IMR-90 (cell line): Measurements from ENCODE around the gene UTRN. TPM values are rescaled to one million over a fixed set of nuclear protein-coding genes. Genes with fewer than 3 reads are reported as not detected.

Experiments used
- ATAC-seq: fragments of 200-7000 bp; cut with Tn5 transposase; 2 replicates; pipeline ENCODE4 v1.9.1; 2020; ENCODE audit warnings: low read depth, mild to moderate bottlenecking, moderate library complexity
- BruUV-seq: library from RNA; stranded (reverse); fragments of 400-500 nt; replicated peaks from 2 replicates; lab custom pipeline; 2021; lab: Mats Ljungman, UMichigan
- CTCF ChIA-PET: fragments of 300-600 bp; formaldehyde crosslinking; extraction: SDS; loops from one replicate; lab custom pipeline; 2021; ENCODE audit warnings: antibody characterized with exemption; lab: Yijun Ruan, JAX
- POLR2A ChIA-PET: fragments of 300-600 bp; sonication (Branson Sonifier 250); formaldehyde crosslinking; loops from one replicate; lab custom pipeline; 2022; ENCODE audit warnings: antibody characterized with exemption; ENCODE audit not compliant: unreplicated experiment; lab: Charles Lee
- DNase-seq: peaks from one replicate; pipeline ENCODE4 v3.0.0; 2013
- H2AFZ ChIP-seq: replicated peaks from 2 replicates; pipeline ENCODE3; 2013; ENCODE audit warnings: low read length, mild to moderate bottlenecking; ENCODE audit not compliant: poor library complexity
- H2AK5ac ChIP-seq: 2 replicates; pipeline ENCODE4 v1.6.1; 2013; ENCODE audit warnings: low read depth, low read length, inconsistent platforms
- H2AK9ac ChIP-seq: replicated peaks from 2 replicates; pipeline ENCODE3; 2013; ENCODE audit warnings: mild to moderate bottlenecking, low read depth, low read length, moderate library complexity; ENCODE audit not compliant: poor library complexity
- H2BK120ac ChIP-seq: 2 replicates; pipeline ENCODE4 v1.6.1; 2013; ENCODE audit warnings: low read depth, low read length, inconsistent platforms
- H2BK15ac ChIP-seq: 3 replicates; pipeline ENCODE4 v1.6.1; 2013; ENCODE audit warnings: low read depth, low read length, inconsistent platforms
- H2BK20ac ChIP-seq: 2 replicates; pipeline ENCODE4 v1.6.1; 2013; ENCODE audit warnings: low read depth, mild to moderate bottlenecking, inconsistent platforms, low read length, moderate library complexity
- H2BK5ac ChIP-seq: 2 replicates; pipeline ENCODE4 v1.6.1; 2013; ENCODE audit warnings: mild to moderate bottlenecking, low read depth, low read length, inconsistent platforms; ENCODE audit not compliant: poor library complexity, severe bottlenecking
- H3K14ac ChIP-seq: replicated peaks from 2 replicates; pipeline ENCODE4 v1.6.1; 2013; ENCODE audit warnings: low read depth, low read length, inconsistent platforms
- H3K18ac ChIP-seq: 2 replicates; pipeline ENCODE4 v1.6.1; 2013; ENCODE audit warnings: low read depth, low read length, control low read depth
- H3K23ac ChIP-seq: 2 replicates; pipeline ENCODE4 v1.6.1; 2013; ENCODE audit warnings: low read depth, low read length, inconsistent platforms
- H3K27ac ChIP-seq: 2 replicates; pipeline ENCODE4 v1.5.1; 2013; ENCODE audit warnings: mild to moderate bottlenecking, control low read depth, low read length; ENCODE audit not compliant: insufficient read depth
- H3K27me3 ChIP-seq: 2 replicates; pipeline ENCODE4 v1.6.1; 2013; ENCODE audit warnings: low read length; ENCODE audit not compliant: control insufficient read depth, insufficient read depth
- H3K36me3 ChIP-seq: 2 replicates; pipeline ENCODE4 v1.6.1; 2013; ENCODE audit warnings: low read length, mixed read lengths; ENCODE audit not compliant: control insufficient read depth, insufficient read depth
- H3K4ac ChIP-seq: 2 replicates; pipeline ENCODE4 v1.6.1; 2013; ENCODE audit warnings: low read depth, low read length, inconsistent platforms
- H3K4me1 ChIP-seq: 2 replicates; pipeline ENCODE4 v1.6.1; 2013; ENCODE audit warnings: low read length, mixed read lengths; ENCODE audit not compliant: control insufficient read depth, insufficient read depth
- H3K4me2 ChIP-seq: 2 replicates; pipeline ENCODE4 v1.6.1; 2013; ENCODE audit warnings: low read depth, mild to moderate bottlenecking, control low read depth, low read length, moderate library complexity
- H3K4me3 ChIP-seq: 2 replicates; pipeline ENCODE4 v1.5.1; 2013; ENCODE audit warnings: low read depth, mild to moderate bottlenecking, control low read depth, low read length, moderate library complexity; ENCODE audit not compliant: insufficient read depth
- H3K56ac ChIP-seq: 2 replicates; pipeline ENCODE4 v1.6.1; 2013; ENCODE audit warnings: low read length, inconsistent platforms; ENCODE audit not compliant: insufficient read depth; ENCODE audit errors: extremely low read depth
- H3K79me1 ChIP-seq, 2 experiments: 2 replicates each; pipeline ENCODE4 v1.6.1; 2013; ENCODE audit warnings: low read length in 2 of 2, inconsistent platforms in 1 of 2, low read depth in 1 of 2
- H3K9ac ChIP-seq: 2 replicates; pipeline ENCODE4 v1.6.1; 2013; ENCODE audit warnings: low read depth, low read length, control low read depth
- H3K9me1 ChIP-seq: 2 replicates; pipeline ENCODE4 v1.6.1; 2013; ENCODE audit warnings: low read length, inconsistent platforms; ENCODE audit not compliant: insufficient read depth
- H3K9me3 ChIP-seq: 2 replicates; pipeline ENCODE4 v1.6.1; 2013; ENCODE audit warnings: low read length; ENCODE audit not compliant: control insufficient read depth, insufficient read depth
- H4K20me1 ChIP-seq: 2 replicates; pipeline ENCODE4 v1.6.1; 2013; ENCODE audit warnings: low read length, inconsistent platforms; ENCODE audit not compliant: insufficient read depth
- H4K5ac ChIP-seq: 2 replicates; pipeline ENCODE4 v1.6.1; 2013; ENCODE audit warnings: mild to moderate bottlenecking, low read depth, low read length, control low read depth
- H4K8ac ChIP-seq, 2 experiments: 2 replicates each; pipeline ENCODE4 v1.6.1; 2013; ENCODE audit warnings: low read depth in 2 of 2, low read length in 2 of 2, control low read depth in 1 of 2, inconsistent platforms in 1 of 2
- H4K91ac ChIP-seq: 2 replicates; pipeline ENCODE4 v1.6.1; 2013; ENCODE audit warnings: low read depth, low read length, inconsistent platforms; ENCODE audit not compliant: insufficient read depth
- BHLHE40 ChIP-seq: fragments of 150-350 bp; IDR thresholded peaks from 2 replicates; pipeline ENCODE4 v1.6.1; 2016; ENCODE audit warnings: mild to moderate bottlenecking, low read depth, low read length
- CEBPB ChIP-seq: IDR thresholded peaks from 2 replicates; pipeline ENCODE4 v1.6.1; 2012; ENCODE audit warnings: low read depth, low read length, improper control_type of control experiment
- CHD1 ChIP-seq: IDR thresholded peaks from 2 replicates; pipeline ENCODE4 v1.6.1; 2012; ENCODE audit warnings: low read depth, low read length, improper control_type of control experiment
- CTCF ChIP-seq: conservative IDR thresholded peaks from 2 replicates; pipeline ENCODE4 v1.5.1; 2012; ENCODE audit warnings: mild to moderate bottlenecking, low read depth, low read length, improper control_type of control experiment
- FOS ChIP-seq: fragments of 150-350 bp; IDR thresholded peaks from 2 replicates; pipeline ENCODE4 v1.6.1; 2016; ENCODE audit warnings: low read depth, low read length
- MAFK ChIP-seq: IDR thresholded peaks from 2 replicates; pipeline ENCODE4 v1.6.1; 2012; ENCODE audit warnings: low read depth, low read length, improper control_type of control experiment
- MAZ ChIP-seq: IDR thresholded peaks from 2 replicates; pipeline ENCODE4 v1.6.1; 2012; ENCODE audit warnings: low read depth, mild to moderate bottlenecking, low read length, improper control_type of control experiment, moderate library complexity, borderline replicate concordance
- MXI1 ChIP-seq: IDR thresholded peaks from 2 replicates; pipeline ENCODE4 v1.6.1; 2012; ENCODE audit warnings: low read depth, mild to moderate bottlenecking, low read length, moderate library complexity, borderline replicate concordance
- NFE2L2 ChIP-seq: fragments of 150-350 bp; IDR thresholded peaks from 2 replicates; pipeline ENCODE4 v1.6.1; 2016; ENCODE audit warnings: low read depth, mild to moderate bottlenecking, low read length
- POLR2A ChIP-seq: IDR thresholded peaks from 2 replicates; pipeline ENCODE4 v1.6.1; 2012; ENCODE audit warnings: mild to moderate bottlenecking, low read depth, low read length
- RAD21 ChIP-seq: IDR thresholded peaks from 2 replicates; pipeline ENCODE4 v1.6.1; 2012; ENCODE audit warnings: low read length, improper control_type of control experiment
- RCOR1 ChIP-seq: IDR thresholded peaks from 2 replicates; pipeline ENCODE4 v1.6.1; 2012; ENCODE audit warnings: mild to moderate bottlenecking, low read length, improper control_type of control experiment; ENCODE audit not compliant: insufficient replicate concordance
- RFX5 ChIP-seq: IDR thresholded peaks from 2 replicates; pipeline ENCODE4 v1.8.0; 2012; ENCODE audit warnings: low read depth, mild to moderate bottlenecking, low read length, moderate library complexity
- SMC3 ChIP-seq: fragments of 150-350 bp; IDR thresholded peaks from 2 replicates; pipeline ENCODE4 v1.6.1; 2016; ENCODE audit warnings: low read depth, mild to moderate bottlenecking, antibody characterized with exemption, low read length, moderate library complexity
- WGBS, 2 experiments: methylation state at CpG; one replicate each; pipeline versions ENCODE4 v1.1.5 to v1.1.7; 2013; ENCODE audit warnings: missing lambda C conversion rate in 2 of 2; ENCODE audit not compliant: insufficient read length in 1 of 2; ENCODE audit errors: extremely low coverage in 2 of 2; 5-methylcytosine and 5-hydroxymethylcytosine counted together
- dilution Hi-C: fragments of 300-500 bp; cut with HindIII; formaldehyde crosslinking; loops from one replicate; pipeline ENCODE4 v1.14.3; 2018; ENCODE audit warnings: low sequenced_read_pairs; ENCODE audit not compliant: unreplicated experiment
- in situ Hi-C: fragments of 300-500 bp; cut with MboI; formaldehyde crosslinking; loops from 3 replicates; pipeline ENCODE4 v1.14.3; 2019; ENCODE audit warnings: low sequenced_read_pairs, inconsistent platforms, mixed read lengths
- intact Hi-C: fragments of 100-400 bp; cut with micrococcal nuclease; formaldehyde crosslinking; loops from 2 replicates; pipeline ENCODE4 v1.10.0; 2022
- polyA plus RNA-seq, 3 experiments: library from polyadenylated mRNA; depleted of rRNA; stranded (reverse); fragments of >200 nt; gene quantifications; 2 replicates each; pipeline ENCODE4 v1.2.3, GENCODE V29; 2012; ENCODE audit warnings: low replicate concordance in 1 of 3
- total RNA-seq: library from RNA; depleted of rRNA; stranded (reverse); fragments of >200 nt; gene quantifications from 2 replicates; pipeline ENCODE4 v1.2.3, GENCODE V29; 2012
- TF ChIP-seq, protein P1 (sequence below): fragments of 150-350 bp; IDR thresholded peaks from 2 replicates; pipeline ENCODE4 v1.6.1; 2016; ENCODE audit warnings: low read depth, mild to moderate bottlenecking, low read length, moderate library complexity, borderline replicate concordance
- TF ChIP-seq, protein P2 (sequence below): fragments of 150-350 bp; IDR thresholded peaks from 2 replicates; pipeline ENCODE4 v1.6.1; 2017; ENCODE audit warnings: mild to moderate bottlenecking, antibody characterized with exemption, low read length, low read depth

Gene UTRN
- total and polyA plus RNA-seq, 2 of the 4 experiments (the other 2 are of a cell fraction), result 17.3 to 83.5 TPM

DNA sequence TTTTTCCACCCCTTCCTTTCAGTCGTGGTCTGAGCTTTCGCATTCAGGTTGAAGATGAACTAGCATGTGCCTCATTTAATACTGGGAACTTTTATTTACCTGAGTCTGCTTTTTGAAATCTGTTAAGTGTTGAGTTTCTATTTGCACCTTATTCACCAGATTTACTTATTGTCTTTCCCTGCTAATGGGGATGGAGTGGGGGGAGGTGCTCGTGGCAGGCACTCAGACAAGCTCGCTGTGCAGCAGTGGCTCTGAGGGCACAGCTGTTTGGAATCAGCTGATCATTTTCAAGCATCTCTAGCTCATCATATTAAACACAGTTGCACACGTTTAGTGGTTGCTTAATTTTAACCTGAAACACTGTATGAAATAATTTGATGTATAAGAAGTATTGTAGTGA lies 35.6 kb downstream of the UTRN start:
- dilution Hi-C loops, result no loop called here
- H3K4me2 ChIP-seq, result 0 out of 2 replicates have a peak overlapping the region, but pooled peaks have one; percentile 13

More for the DNA sequence above, 35.6 kb downstream of the UTRN start:
- H4K91ac ChIP-seq, result no peak overlapping the region
- H2BK120ac ChIP-seq, result no peak overlapping the region
- H3K27me3 ChIP-seq, result no peaks in the 10 kb centered on the region
- DNase-seq, result no peak
- BruUV-seq, result no TSS peak
- no peak overlapping the region for H2BK15ac ChIP-seq
- H3K27ac ChIP-seq, result no peak overlapping the region
- intact Hi-C loops (no loop called here), in situ Hi-C loops (no loop called here)
- peaks cover 3% of the 10 kb centered on the region for H4K20me1 ChIP-seq
- no peak overlapping the region for H3K4me3 ChIP-seq
- WGBS, 2 experiments, result no CpG with 5 or more reads among the region's 5 CpGs
- no peak overlapping the region for H3K23ac ChIP-seq
- H2AFZ ChIP-seq, result no peak overlapping the region
- no peak overlapping the region for H3K56ac ChIP-seq
- no peak overlapping the region for H3K4ac ChIP-seq
- CTCF ChIA-PET, result no interaction called here
- no peak overlapping the region for H3K9ac ChIP-seq
- H3K14ac ChIP-seq, result no peak overlapping the region
- no peak overlapping the region for H2AK5ac ChIP-seq
- H4K5ac ChIP-seq, result no peak overlapping the region
- peaks cover 34 to 61% of the 10 kb centered on the region in 2 experiments for H3K79me1 ChIP-seq
- H3K4me1 ChIP-seq, result peaks cover 2% of the 10 kb centered on the region; the same call in 1 of the 2 replicates
- ATAC-seq, result no peak
- POLR2A ChIA-PET, result no interaction called here
- no peak overlapping the region for H3K18ac ChIP-seq
- H3K36me3 ChIP-seq, result no peaks in the 10 kb centered on the region
- H3K9me1 ChIP-seq, result peaks cover 3% of the 10 kb centered on the region; the same call in 1 of the 2 replicates
- TF ChIP-seq FOS, result no peak
- no peak for TF ChIP-seq POLR2A
- no peak for TF ChIP-seq MAZ
- TF ChIP-seq CEBPB, result no peak
- TF ChIP-seq RCOR1, result no peak
- TF ChIP-seq RAD21, result no peak
- no peak for TF ChIP-seq NFE2L2
- TF ChIP-seq MXI1, result no peak
- TF ChIP-seq, protein P1, sequence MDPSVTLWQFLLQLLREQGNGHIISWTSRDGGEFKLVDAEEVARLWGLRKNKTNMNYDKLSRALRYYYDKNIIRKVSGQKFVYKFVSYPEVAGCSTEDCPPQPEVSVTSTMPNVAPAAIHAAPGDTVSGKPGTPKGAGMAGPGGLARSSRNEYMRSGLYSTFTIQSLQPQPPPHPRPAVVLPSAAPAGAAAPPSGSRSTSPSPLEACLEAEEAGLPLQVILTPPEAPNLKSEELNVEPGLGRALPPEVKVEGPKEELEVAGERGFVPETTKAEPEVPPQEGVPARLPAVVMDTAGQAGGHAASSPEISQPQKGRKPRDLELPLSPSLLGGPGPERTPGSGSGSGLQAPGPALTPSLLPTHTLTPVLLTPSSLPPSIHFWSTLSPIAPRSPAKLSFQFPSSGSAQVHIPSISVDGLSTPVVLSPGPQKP, result no peak
- TF ChIP-seq CTCF, result no peak
- no peak for TF ChIP-seq RFX5
- no peak for TF ChIP-seq MAFK
- TF ChIP-seq, protein P2, sequence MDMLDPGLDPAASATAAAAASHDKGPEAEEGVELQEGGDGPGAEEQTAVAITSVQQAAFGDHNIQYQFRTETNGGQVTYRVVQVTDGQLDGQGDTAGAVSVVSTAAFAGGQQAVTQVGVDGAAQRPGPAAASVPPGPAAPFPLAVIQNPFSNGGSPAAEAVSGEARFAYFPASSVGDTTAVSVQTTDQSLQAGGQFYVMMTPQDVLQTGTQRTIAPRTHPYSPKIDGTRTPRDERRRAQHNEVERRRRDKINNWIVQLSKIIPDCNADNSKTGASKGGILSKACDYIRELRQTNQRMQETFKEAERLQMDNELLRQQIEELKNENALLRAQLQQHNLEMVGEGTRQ, result no peak
- no peak for TF ChIP-seq SMC3
- TF ChIP-seq CHD1, result no peak
- no peak for TF ChIP-seq BHLHE40
- H4K8ac ChIP-seq, result no peak overlapping the region
- H3K9me3 ChIP-seq, result no peaks in the 10 kb centered on the region
- H2BK5ac ChIP-seq, result no peak overlapping the region
- H2BK20ac ChIP-seq, result no peak overlapping the region
- no peak overlapping the region for H2AK9ac ChIP-seq
